ENCODE results near the gene CAPN5.
"Not testable (repeated sequence)": the region's sequence is repeated elsewhere in the genome, so short reads cannot be mapped to it uniquely, and the experiment has no call there.

CAPN5 gene

GRCh38 chr11:77057938-77058474 is 8.8 kb upstream of the CAPN5 start:
- DNase-seq (ENCODE audit: low read depth): no peak
- TF ChIP-seq CTCF (conservative IDR thresholded peaks at IDR 0.05; ENCODE audit: low read depth, low read length): no peak

DNA sequence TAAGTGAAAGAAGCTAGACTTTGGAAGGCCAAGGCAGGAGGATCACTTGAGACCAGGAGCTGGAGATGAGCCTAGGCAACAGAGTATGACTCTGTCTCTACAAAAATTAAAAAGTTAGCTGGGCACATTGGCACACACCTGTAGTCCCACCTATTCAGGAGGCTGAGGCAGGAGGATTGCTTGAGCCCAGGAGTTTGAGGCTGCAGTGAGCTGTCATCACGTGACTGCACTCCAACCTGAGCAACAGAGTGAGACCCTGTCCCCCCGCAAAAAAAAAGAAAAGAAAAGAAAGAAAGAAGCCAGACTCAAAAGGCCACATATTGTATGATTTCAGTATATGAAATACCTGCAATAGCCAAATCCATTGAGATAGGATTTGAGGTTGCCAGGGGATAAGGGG is 7.9 kb upstream of the CAPN5 start:
- H3K4me3 ChIP-seq (ENCODE audit: low read length): no peak overlapping the region
- no peak for DNase-seq (ENCODE audit: low read depth)
- TF ChIP-seq CTCF (conservative IDR thresholded peaks at IDR 0.05; ENCODE audit: low read depth, low read length): no peak

More at GRCh38 chr11:77057938-77058474, 8.8 kb upstream of the CAPN5 start:
- no peak overlapping the region for H3K4me3 ChIP-seq (ENCODE audit: low read length)

DNA sequence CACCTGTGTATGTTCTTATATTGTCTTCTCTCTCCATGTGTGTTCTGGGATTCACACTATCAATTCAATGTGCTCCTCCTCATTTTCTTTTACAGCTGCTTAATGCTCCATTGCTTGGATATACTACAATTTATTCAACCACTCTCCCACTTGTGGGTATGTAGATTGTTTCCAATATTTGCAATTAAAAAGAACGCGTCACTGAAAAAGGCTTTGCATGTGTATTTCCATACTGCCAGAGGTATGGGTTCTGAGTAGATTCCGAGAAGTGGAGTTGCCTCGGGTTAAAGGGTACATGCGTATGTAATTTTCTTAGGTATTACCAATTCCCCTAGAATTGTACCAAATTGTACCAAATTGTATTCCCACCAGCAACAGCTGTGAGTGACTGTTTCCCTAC is 7.0 kb upstream of the CAPN5 start:
- no peak overlapping the region for H3K4me3 ChIP-seq (ENCODE audit: low read length)
- no peak for TF ChIP-seq CTCF (conservative IDR thresholded peaks at IDR 0.05; ENCODE audit: low read depth, low read length)
- no peak for DNase-seq (ENCODE audit: low read depth)

DNA sequence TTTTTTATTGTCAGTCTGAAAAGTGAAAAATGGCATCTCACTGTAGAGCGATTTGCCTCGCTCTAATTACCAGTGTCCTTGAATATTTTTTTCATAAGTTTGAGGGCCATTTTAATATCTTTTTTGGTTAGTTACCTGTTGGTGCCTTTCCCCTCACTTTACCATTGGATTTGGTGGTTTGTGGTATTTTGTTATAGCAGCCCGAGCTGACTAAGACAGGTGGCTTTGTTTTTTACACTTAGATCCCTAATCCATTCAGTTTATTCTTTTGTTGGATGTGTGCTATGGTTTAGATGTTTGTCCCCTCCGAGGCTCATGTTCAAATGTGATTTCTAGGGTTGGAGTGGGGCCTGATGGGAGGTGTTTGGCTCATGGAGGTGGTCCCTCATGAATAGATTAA is 6.5 kb upstream of the CAPN5 start:
- no peak for DNase-seq (ENCODE audit: low read depth)
- no peak overlapping the region for H3K4me3 ChIP-seq (ENCODE audit: low read length)
- no peak for TF ChIP-seq CTCF (conservative IDR thresholded peaks at IDR 0.05; ENCODE audit: low read depth, low read length)

- DNase-seq (ENCODE audit: low read depth); H3K4me3 ChIP-seq (ENCODE audit: low read length): not testable (repeated sequence)
Measured at GRCh38 chr11:77061258-77061657, 5.5 kb upstream of the CAPN5 start.

DNA sequence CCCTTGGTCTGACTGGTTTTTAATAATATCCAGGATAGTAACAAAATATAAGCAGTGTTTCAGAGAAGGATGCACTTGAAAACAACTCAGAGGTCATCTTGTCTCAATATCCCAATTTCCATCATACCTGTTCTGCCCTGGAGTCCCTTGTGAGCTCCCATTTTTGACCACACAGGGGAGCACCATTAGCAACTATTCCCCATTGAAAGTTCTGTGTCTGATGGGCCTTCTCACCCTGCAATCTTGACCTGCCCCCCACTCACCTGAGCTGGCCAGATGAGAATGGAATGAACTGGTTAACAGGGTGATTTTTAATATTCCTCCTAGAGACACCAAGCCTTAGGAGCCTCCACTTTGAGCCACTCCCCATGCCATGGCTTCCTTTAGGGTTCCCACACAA is 3.8 kb upstream of the CAPN5 start:
- DNase-seq (ENCODE audit: low read depth): no peak
- H3K4me3 ChIP-seq (ENCODE audit: low read length): no peak overlapping the region
- peak; percentile 19 for TF ChIP-seq CTCF (conservative IDR thresholded peaks at IDR 0.05; ENCODE audit: low read depth, low read length)

- DNase-seq (ENCODE audit: low read depth): no peak
- no peak overlapping the region for H3K4me3 ChIP-seq (ENCODE audit: low read length)
- no peak for TF ChIP-seq CTCF (conservative IDR thresholded peaks at IDR 0.05; ENCODE audit: low read depth, low read length)
Measured at GRCh38 chr11:77063407-77063806, 3.4 kb upstream of the CAPN5 start.

- no peak overlapping the region for H3K4me3 ChIP-seq (ENCODE audit: low read length)
- no peak for DNase-seq (ENCODE audit: low read depth)
- no peak for TF ChIP-seq CTCF (conservative IDR thresholded peaks at IDR 0.05; ENCODE audit: low read depth, low read length)
Measured at GRCh38 chr11:77063861-77064260, 2.9 kb upstream of the CAPN5 start.
